Limb (tissue), 2 donors: ENCODE results near the gene IGSF23.

Experiments
- DNase-seq, 2 donors: peaks; one replicate each; pipeline ENCODE4 v3.0.0-alpha.2; 2016; ENCODE audit errors: extremely low spot score in 2 of 2

The IGSF23 gene

DNA sequence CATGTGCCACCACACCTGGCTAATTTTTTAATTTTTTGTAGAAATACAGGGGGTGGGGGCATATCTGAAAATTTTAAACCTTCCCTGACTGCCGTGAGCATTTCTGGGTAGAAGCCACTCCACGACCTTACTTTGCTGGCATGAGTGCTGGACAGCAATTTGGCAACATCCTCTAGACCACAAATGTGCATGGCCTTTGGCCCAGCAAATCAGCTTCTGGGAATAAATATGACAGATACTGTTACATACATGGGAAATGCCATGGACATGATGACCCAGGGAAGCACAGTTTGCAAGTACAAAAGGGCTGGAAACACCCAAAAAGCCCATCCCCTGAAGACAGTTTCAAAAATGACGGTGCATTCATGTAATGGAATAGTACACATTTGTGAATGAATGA is 27.2 kb downstream of the IGSF23 start:
- no peak for DNase-seq

DNA sequence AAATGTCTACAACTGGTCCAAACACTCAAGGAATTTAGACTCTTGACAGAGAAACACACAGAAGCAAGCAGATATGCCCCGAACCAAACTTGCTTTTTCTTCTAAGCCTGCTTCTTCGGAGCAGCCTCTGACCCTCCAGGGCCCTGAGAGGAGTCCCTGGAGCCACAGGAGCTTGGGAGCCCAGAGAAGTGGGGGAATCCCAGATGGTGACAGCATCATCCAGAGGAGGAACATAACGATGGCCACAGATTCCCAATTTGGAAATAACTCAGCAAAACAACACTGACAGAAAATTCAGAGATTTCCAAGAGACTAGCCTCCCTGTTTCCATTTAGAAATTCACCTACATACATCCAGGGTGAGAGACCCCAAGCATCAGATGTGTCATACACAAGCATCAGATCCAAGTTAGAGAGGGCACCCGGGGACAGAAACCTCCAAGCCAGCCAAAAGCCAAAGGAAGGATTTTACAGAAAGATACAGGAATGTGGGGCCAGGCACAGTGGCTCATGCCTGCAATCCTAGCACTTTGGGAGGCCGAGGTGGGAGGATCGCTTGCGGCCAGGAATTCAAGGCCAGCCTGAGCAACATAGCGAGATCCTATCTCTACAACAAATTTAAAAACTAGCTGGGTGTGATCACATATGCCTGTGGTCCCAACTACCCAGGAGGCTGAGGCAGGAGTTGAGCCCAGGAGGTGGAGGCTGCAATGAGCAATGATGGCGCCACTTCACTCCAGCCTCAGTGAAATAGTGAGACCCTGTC is 28.3 kb downstream of the IGSF23 start:
- DNase-seq = no peak

DNA sequence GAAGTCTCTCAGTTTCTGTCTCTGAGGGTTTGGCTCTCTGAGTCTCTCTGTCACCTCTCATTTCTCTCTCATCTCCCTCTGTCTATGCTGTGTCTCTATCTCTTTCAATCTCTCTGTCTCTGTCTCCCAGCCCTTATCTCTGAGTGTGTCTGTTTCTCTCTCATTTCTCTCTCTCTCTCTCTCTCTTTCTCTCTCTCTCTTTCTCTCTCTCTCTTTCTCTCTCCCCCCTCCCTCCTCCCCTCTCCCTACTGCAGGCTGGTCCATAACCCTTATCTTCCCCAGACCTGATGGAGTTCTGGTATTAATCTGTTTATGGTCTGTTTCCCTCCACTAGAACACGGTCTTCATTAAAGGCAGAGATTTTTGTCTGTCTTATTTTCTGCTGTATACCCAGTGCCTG is 29.0 kb downstream of the IGSF23 start:
- no peak for DNase-seq

DNA sequence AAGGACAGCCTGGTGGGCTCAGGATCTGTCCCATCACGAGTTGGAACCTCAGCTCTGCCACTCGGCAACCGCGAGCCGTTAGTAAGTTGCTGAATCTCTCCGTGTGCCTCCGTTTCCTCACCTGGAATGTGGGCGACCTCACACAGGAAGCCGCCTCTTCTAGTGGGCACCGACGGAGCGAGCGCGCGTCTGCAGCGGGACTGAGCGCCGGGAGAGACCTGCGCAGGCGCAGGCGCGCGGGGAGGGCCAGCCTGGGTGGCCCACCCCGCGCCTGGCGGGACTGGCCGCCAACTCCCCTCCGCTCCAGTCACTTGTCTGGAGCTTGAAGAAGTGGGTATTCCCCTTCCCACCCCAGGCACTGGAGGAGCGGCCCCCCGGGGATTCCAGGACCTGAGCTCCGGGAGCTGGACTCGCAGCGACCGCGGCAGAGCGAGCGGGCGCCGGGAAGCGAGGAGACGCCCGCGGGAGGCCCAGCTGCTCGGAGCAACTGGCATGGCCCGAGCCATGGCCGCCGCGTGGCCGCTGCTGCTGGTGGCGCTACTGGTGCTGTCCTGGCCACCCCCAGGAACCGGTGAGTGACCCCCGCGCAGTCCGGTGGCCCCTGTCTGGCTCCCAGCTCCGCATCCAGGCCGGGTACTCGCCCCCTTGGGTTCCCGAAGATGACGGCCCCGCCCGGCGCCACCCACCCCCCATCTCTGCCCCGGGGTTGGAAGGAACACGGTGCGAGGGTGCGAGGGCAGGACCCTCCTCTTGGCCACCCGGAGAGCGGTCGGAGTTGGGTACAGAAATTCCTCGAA is 30.4 kb downstream of the IGSF23 start, which contains the start of gene PVR:
PVR (plus strand) TSS at position 306 of the 797 bp plus-strand sequence; CDS start at position 493, 187 bp downstream.
- DNase-seq = peak; percentile 70 to 82

DNA sequence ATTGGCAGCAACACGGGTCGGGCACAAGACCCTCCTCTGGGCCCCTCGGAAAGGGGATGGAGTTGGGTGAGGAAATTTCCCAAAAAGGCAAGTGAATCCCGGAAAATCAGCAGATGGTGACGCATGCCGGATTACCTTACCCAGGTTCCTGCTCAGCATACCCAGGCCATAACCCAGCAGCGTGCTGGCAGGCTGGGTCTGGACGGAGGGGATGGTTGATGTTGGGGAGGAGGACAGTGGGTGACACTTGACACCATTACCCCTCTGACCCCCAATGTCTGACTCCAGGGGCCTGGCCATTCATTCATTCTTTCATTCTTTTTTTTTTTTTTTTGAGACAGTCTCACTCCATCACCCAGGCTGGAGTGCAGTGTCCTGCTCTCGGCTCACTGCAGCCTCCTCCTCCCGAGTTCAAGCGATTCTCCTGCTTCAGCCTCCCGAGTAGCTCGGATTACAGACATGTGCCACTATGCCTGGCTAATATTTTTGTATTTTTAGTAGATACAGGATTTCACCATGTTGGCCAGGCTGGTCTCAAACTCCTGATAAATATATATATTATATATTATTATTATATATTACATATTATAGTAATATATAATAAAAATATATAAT is 31.1 kb downstream of the IGSF23 start:
- DNase-seq = peak in 1 of 2 donors; percentile 26

DNA sequence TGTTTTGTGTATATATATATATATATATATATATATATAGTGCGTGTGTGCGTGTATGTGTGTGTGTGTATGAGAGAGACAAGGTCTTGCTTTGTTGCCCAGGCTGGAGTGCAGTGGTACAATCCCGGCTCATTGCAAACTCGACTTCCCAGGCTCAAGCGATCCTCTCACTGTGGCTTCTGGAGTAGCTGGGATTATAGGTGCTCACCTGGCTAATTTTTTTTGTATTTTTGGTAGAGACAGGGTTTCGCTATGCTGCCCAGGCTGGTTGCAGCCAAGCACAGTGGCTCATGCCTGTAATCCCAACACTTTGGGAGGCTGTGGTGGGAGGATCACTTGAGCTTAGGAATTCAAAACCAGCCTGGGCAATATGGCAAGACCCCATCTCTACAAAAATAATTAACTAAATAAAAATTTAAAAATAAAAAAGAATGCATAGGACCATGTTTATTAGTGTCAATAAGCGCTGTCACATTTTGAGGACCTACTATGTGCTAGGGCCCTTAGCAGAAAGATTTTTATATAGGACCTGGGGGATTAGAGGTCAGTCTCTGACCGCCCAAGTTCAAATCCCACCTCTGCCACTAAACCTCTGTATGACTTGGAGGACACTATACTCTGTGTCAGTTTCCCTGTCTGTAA is 32.2 kb downstream of the IGSF23 start:
- DNase-seq = no peak

DNA sequence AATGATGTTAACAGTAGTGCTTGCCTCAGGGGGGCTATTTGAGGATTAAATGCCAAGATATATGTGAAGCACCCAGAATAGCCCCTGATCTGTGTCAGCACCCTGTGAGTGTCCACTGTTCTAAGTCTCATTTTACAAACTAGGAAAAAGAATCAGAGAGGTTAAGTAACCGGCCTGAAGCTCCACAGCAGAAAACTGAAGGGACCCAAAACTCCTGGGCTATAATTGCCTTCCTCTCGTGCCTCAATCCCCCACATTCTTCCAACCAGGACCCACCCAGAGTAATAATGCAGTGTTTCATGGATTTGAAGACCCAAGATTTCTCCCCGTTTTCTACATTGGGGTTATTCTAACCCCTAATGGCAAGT is 32.7 kb downstream of the IGSF23 start:
- no peak for DNase-seq

DNA sequence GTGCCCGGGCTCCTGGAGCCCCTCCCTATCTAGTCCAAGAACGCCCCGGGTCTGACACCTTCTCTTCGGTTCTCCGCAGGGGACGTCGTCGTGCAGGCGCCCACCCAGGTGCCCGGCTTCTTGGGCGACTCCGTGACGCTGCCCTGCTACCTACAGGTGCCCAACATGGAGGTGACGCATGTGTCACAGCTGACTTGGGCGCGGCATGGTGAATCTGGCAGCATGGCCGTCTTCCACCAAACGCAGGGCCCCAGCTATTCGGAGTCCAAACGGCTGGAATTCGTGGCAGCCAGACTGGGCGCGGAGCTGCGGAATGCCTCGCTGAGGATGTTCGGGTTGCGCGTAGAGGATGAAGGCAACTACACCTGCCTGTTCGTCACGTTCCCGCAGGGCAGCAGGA is 33.8 kb downstream of the IGSF23 start:
- DNase-seq = no peak

DNA sequence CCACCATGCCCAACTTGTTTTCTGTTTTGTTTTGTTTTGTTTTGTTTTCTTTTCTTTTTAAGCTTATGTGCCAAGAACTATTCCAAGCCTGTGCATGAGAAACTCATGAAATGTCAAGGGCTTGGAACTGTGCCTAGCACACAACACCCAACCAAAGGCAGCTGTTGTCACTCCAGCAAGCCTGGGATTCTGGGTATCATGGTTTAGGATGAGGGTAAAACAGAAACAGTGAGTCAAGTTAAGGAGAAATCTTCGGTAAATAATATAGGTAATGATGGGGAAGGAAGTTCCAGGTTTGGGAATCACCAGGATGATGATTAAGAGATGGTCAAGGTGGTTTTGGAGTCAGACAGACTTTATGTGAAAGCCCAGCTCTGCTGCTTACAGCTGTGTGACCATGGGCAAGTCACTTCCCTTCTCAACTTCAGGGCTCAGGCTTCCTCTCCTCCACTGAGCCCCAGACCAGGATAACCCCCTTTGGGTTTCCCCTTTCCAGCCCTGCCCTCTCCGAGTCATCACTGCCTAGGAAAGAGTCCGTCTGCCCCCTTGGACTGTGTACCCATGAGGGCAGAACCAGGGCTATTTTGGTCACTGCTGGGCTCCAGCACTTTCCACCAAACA is 35.4 kb downstream of the IGSF23 start:
- peak in 1 of 2 donors; percentile 15 for DNase-seq

DNA sequence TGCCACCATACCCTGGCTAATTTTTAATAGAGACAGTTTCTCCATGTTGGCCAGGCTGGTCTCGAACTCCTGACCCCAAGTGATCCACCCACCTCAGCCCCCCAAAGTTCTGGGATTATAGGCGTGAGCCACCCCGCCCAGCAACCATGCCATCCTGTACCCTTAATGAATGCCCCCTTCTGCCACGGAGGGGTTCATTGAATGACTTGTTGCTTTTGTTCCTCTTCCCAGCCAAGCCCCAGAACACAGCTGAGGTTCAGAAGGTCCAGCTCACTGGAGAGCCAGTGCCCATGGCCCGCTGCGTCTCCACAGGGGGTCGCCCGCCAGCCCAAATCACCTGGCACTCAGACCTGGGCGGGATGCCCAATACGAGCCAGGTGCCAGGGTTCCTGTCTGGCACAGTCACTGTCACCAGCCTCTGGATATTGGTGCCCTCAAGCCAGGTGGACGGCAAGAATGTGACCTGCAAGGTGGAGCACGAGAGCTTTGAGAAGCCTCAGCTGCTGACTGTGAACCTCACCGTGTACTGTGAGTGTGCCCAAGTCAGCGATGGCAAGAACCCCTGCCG is 36.3 kb downstream of the IGSF23 start:
- no peak for DNase-seq

DNA sequence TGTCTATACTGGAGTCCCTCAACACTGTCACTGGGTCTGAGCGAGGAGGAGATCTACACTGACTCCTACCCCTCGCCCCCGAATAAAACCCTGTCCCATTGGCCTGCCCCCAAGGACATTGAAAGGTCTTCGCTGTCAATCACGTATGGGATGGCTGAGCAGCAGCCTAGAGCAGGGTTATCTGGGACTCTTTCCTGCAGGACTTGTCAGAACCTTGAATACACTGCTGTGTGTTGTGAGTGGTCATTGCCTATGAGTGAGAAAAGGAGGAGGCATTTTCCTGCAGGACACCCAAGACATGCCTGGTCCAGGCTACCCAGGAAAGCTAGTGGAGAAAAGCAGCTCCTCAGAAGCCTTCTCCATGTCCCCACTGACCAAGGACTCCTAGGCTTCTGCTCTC is 40.0 kb downstream of the IGSF23 start:
- DNase-seq = no peak

DNA sequence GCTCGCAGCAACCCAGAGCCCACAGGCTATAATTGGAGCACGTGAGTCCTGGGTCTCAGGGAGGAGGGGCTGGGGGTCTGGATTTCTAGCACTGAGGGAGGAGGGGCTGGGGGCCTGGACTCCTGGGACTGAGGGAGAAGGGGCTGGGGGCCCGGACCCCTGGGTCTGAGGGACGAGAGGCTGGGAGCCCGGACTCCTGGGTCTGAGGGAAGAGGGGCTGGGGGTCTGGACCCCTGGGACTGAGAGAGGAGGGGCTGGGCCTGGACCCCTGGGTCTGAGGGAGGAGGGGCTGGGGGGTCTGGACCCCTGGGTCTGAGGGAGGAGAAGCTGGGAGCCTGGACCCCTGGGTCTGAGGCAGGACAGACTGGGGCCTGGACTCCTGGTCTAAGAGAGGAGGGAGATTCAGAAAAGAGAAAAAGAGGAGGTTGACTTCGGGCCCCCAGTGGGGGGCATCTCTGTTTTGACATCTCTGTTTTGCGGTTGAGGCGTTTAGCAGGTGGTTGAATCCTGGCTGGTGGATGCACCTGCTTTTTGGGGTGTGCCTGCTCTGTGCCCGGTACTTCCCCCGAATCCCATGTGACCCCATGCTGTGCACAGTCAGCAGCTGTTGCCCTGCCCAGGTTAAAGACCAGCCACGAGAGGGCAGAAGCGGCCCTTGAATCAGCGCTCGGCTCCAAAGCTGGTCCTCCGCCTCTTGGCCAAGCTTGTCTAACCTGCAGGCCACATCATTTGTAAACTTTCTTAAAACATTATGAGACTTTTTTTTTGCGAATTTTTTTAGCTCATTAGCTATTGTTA is 40.8 kb downstream of the IGSF23 start:
- peak; percentile 32 to 55 for DNase-seq

DNA sequence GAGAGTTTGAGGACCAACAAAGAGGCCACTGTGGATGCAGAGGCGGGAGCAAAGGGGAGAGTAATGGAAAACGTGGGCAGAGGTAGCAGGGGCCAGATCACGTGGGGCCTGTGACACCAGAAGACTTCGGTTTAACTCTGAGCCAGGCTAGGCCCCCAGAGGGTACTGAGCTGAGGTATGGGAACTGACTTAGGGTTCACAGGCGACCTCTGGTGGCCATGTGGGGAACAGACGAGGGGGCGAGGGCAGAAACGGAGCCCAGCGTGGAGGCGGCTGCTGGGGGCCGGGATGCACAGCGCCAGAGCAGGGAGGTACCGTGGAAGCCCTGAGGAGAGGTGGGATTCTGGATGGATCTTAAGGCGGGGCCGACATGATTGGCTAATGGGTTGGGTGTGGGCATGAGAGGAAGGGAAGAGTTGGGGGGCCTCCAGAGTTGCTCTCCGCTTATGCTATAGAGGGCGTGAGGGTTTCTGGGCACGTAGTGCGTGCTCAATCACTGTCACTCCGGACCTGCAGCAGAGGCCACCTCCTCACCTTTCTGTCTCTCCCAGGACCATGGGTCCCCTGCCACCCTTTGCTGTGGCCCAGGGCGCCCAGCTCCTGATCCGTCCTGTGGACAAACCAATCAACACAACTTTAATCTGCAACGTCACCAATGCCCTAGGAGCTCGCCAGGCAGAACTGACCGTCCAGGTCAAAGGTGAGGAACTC is 44.0 kb downstream of the IGSF23 start:
- peak; percentile 54 to 80 for DNase-seq

DNA sequence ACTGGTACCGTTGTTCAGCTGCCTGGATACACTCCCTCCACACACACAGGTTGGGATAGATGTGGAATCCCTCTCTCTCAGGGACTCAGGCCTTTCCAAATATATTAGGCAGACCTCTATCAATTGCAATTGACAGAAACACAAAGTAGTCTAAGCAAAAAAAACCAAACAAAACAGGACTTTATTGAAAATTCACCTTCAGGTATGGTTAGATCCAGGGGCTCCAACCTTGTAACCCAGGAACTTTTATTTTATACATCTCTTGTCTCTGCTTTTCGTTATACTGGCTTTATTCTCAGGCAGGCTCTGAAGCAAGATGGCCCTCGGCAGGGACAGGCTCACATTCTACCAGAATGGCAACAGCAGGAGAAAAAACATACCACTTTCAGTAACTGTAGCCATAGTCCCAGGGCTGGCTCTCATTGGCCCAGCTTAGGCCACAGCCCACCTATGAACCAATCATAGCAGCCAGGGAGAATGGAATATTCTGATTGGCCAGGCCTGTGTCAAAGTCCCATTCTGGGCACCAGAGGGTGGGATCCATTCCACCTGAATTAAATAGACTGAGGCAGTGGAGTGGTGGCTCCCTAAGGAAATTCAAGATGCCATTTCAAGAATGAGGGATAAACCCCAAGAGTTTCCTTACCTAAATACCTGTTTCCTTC is 44.8 kb downstream of the IGSF23 start:
- DNase-seq = no peak

DNA sequence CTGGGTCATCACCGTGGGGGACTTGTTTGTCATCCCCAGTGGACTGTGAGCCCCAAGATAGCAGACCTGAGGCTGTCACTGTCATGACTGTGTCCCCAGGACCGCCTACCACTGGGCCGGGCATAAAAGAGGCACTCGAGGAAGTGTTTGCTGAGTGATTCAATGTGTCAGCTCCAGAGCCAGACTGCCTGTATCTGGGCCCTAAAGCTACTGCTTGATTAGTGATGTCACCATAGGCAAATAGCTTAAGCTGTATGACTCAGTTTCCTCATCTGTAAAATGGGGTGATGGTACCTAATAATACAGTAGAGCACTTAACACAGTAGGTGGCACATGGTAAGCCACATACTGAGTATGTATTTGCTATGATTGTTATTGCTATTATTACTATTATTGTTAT is 46.7 kb downstream of the IGSF23 start:
- DNase-seq = no peak

DNA sequence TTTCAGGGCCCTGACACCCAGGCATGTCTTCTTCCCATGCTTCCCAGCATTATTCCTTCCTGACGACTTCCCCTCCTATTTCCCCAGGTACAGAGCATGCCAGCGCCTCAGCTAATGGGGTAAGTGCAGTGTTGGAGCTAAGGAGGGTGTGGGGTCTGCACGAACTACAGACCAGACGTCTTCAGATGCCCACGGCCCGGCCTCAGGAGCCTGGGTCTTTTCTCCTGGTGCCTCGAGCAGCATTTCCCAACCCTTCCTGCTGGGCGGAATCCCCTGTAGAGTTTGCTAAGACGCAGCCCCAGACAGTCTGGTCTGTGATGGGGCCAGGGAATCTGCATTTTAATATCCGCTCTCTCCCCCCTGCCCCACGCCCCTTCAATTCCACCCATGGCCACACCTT is 47.8 kb downstream of the IGSF23 start:
- DNase-seq = no peak

DNA sequence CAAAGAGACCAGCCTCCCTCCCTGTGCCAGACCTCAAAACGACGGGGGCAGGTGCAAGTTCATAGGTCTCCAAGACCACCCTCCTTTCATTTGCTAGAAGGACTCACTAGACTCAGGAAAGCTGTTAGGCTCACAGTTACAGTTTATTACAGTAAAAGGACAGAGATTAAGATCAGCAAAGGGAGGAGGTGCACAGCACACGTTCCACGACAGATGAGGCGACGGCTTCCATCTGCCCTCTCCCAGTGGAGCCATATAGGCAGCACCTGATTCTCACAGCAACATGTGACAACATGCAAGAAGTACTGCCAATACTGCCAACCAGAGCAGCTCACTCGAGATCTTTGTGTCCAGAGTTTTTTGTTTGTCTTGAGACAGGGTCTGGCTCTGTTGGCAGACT is 48.5 kb downstream of the IGSF23 start:
- no peak for DNase-seq

DNA sequence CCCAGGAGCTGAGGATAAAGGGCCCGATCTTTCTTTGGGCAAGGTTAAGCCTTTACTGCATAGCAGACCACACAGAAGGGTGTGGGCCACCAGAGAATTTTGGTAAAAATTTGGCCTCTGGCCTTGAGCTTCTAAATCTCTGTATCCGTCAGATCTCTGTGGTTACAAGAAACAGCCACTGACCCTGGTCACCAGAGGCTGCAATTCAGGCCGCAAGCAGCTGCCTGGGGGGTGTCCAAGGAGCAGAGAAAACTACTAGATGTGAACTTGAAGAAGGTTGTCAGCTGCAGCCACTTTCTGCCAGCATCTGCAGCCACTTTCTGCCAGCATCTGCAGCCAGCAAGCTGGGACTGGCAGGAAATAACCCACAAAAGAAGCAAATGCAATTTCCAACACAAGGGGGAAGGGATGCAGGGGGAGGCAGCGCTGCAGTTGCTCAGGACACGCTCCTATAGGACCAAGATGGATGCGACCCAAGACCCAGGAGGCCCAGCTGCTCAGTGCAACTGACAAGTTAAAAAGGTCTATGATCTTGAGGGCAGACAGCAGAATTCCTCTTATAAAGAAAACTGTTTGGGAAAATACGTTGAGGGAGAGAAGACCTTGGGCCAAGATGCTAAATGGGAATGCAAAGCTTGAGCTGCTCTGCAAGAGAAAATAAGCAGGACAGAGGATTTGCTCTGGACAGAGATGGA is 49.5 kb downstream of the IGSF23 start:
- DNase-seq = no peak

DNA sequence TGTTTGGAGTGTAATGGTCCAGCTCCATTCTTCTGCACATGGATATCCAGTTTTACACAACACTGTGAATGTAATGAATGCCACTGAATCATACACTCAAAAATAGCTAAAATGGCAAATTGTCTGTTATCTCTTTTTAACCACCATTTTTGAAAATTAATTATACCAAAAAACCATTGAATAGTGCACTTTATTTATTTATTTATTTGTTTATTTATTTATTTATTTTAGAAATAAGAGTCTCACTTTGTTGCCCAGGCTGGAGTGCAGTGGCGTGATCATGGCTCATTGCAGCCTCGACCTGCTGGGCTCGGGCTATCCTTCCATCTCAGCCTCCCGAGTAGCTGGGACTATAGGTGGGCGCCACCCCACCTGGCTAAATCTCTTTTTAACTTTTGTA is 50.6 kb downstream of the IGSF23 start:
- no peak for DNase-seq
